ENCODE measurements around the gene TFCP2. TPM values are rescaled to one million over a fixed set of nuclear protein-coding genes. Genes with fewer than 3 reads are reported as not detected.

TFCP2 gene
- total RNA-seq, 4 donors from 2014 or later, result 13.5 to 20.5 (median 15.4) TPM

DNA sequence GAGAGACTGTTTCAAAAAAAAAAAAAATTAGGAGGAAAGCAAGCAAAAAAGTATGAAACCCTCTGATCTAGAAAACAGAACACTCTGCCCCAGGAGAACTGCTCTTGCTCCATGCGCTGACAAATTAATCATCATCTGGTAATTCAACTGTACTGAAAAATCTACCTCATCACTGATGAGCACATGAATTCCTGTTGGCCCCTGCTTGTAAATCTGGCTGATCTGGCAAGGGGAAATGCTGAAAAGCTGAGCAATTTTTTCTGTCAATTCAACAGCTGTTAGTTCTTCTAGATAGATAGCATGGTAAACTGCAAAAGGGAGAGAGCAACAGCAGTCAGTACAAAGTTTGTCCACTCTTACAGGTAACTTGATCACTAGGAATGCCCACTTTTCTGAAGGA, 74.3 kb downstream of the TFCP2 start:
- Histone ChIP-seq H3K9me3 (no peaks in the 10 kb centered on the region), H3K36me3 (peaks cover 0 to 55% (median 26%) of the 10 kb centered on the region in 4 donors), H3K27me3 (no peaks in the 10 kb centered on the region), H3K27ac (no peak overlapping the region), H3K4me1 (no peaks in the 10 kb centered on the region), H3K4me3 (no peak overlapping the region)
- intact Hi-C loops (cut with DNase I; ENCODE audit: low total_unique reads) (no loop called here), in situ Hi-C loops (cut with MboI; ENCODE audit: low pct_ligation_motif_present in 1 of 4, low pct_unique_long_range_greater_than_20kb in 1 of 4, low sequenced_read_pairs in 3 of 4) (no loop called here)
- TF ChIP-seq POLR2A (IDR thresholded peaks at IDR 0.05) (no peak), EP300 (IDR thresholded peaks at IDR 0.05; ENCODE audit: low read depth) (no peak), POLR2AphosphoS5 (IDR thresholded peaks at IDR 0.05) (no peak)
- TF ChIP-seq, protein P1, sequence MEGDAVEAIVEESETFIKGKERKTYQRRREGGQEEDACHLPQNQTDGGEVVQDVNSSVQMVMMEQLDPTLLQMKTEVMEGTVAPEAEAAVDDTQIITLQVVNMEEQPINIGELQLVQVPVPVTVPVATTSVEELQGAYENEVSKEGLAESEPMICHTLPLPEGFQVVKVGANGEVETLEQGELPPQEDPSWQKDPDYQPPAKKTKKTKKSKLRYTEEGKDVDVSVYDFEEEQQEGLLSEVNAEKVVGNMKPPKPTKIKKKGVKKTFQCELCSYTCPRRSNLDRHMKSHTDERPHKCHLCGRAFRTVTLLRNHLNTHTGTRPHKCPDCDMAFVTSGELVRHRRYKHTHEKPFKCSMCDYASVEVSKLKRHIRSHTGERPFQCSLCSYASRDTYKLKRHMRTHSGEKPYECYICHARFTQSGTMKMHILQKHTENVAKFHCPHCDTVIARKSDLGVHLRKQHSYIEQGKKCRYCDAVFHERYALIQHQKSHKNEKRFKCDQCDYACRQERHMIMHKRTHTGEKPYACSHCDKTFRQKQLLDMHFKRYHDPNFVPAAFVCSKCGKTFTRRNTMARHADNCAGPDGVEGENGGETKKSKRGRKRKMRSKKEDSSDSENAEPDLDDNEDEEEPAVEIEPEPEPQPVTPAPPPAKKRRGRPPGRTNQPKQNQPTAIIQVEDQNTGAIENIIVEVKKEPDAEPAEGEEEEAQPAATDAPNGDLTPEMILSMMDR (IDR thresholded peaks at IDR 0.05), result no peak
- 94 to 100% methylated on average over 1 of the region's 1 CpG for WGBS, 2 donors (ENCODE audit: low coverage in 1 of 2)
- DNase-seq, result no peak

DNA sequence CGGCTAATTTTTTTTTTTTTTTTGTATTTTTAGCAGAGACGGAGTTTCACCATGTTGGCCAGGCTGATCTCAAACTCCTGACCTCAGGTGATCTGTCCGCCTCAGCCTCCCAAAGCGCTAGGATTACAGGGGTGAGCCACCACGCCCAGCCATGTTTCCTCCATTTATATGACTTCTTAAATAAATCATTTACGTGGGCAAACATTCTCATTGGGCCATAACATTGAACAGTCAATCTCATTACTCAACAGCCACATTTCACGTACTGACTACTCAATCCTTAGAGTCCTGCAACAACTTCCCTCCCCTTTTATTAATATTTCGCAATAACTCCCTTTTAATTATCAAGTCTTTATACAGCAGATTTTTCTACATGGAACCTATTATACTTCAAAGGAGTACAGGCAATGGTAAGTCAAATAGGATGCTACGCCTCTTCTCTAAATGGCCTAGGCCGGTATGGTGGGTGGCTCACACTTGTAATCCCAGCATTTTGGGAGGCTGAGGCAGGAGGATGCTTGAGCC, 82.2 kb downstream of the TFCP2 start:
- intact Hi-C loops (cut with DNase I; ENCODE audit: low total_unique reads), result no loop called here
- DNase-seq, result peak; percentile 20
- H3K27me3 ChIP-seq, result no peaks in the 10 kb centered on the region
- H3K4me3 ChIP-seq, result no peak overlapping the region
- H3K36me3 ChIP-seq, result peaks cover 0 to 21% (median 0%) of the 10 kb centered on the region in 4 donors
- no peak overlapping the region for H3K27ac ChIP-seq
- in situ Hi-C loops (cut with MboI; ENCODE audit: low pct_ligation_motif_present in 1 of 4, low pct_unique_long_range_greater_than_20kb in 1 of 4, low sequenced_read_pairs in 3 of 4), result no loop called here
- H3K4me1 ChIP-seq, result peaks cover 0 to 4% (median 0%) of the 10 kb centered on the region in 4 donors
- no peaks in the 10 kb centered on the region for H3K9me3 ChIP-seq
- 78% methylated on average over 7 to 10 of the region's 10 CpGs for WGBS, 2 donors (ENCODE audit: low coverage in 1 of 2)
- no peak for TF ChIP-seq POLR2AphosphoS5 (IDR thresholded peaks at IDR 0.05)
- TF ChIP-seq, protein P1 (IDR thresholded peaks at IDR 0.05), result no peak
- TF ChIP-seq EP300 (IDR thresholded peaks at IDR 0.05; ENCODE audit: low read depth), result no peak
- TF ChIP-seq POLR2A (IDR thresholded peaks at IDR 0.05), result no peak

DNA sequence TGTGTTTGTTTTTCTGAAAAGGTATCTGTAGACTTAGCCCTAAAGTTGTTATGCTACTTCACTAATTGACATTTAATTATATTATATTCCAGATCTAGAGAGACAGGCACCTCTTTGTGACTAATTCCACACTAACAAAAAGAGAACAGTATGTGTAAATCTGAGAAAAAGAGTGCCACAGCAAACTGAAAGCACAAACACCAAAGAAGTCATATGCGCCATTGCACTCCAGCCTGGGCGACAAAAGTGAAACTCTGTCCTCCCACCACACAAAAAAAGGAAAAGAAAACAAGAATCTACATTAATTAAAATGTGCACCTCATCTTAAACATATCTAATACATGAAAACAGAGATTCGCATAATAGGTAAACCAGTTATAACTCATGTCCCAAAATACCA, 85.1 kb downstream of the TFCP2 start:
- H3K4me1 ChIP-seq, result peaks cover 0 to 4% (median 4%) of the 10 kb centered on the region in 4 donors
- peaks cover 0 to under 1% (median 0%) of the 10 kb centered on the region in 4 donors for H3K36me3 ChIP-seq
- no peaks in the 10 kb centered on the region for H3K9me3 ChIP-seq
- intact Hi-C loops (cut with DNase I; ENCODE audit: low total_unique reads), result no loop called here
- no peak for DNase-seq
- TF ChIP-seq POLR2A (IDR thresholded peaks at IDR 0.05) (no peak), POLR2AphosphoS5 (IDR thresholded peaks at IDR 0.05) (no peak), EP300 (IDR thresholded peaks at IDR 0.05; ENCODE audit: low read depth) (no peak)
- TF ChIP-seq, protein P1 (IDR thresholded peaks at IDR 0.05), result no peak
- in situ Hi-C loops (cut with MboI; ENCODE audit: low pct_ligation_motif_present in 1 of 4, low pct_unique_long_range_greater_than_20kb in 1 of 4, low sequenced_read_pairs in 3 of 4), result no loop called here
- no peaks in the 10 kb centered on the region for H3K27me3 ChIP-seq
- WGBS, 2 donors (ENCODE audit: low coverage in 1 of 2), result 74 to 89% methylated on average over 3 of the region's 3 CpGs
- no peak overlapping the region for H3K4me3 ChIP-seq
- H3K27ac ChIP-seq, result no peak overlapping the region

DNA sequence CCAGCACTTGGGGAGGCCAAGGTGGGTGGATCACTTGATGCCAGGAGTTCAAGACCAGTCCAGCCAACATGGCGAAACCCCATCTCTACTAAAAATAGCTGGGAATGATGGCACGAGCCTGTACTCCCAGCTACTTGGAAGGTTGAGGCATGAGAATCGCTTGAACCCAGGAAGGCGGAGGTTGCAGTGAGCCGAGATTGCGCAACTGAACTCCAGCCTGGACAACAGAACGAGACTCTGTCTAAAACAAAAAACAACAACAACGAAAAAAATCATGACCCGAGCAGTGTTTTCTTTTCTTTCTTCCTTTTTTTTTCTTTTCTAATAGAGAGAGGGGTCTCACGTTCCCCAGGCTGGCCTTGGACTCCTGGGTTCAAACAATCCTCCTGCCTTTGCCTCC, 86.0 kb downstream of the TFCP2 start:
- in situ Hi-C loops (cut with MboI; ENCODE audit: low pct_ligation_motif_present in 1 of 4, low pct_unique_long_range_greater_than_20kb in 1 of 4, low sequenced_read_pairs in 3 of 4) (no loop called here), intact Hi-C loops (cut with DNase I; ENCODE audit: low total_unique reads) (no loop called here)
- Histone ChIP-seq H3K9me3 (no peaks in the 10 kb centered on the region), H3K27me3 (no peaks in the 10 kb centered on the region), H3K36me3 (no peaks in the 10 kb centered on the region), H3K4me1 (peaks cover 5 to 13% (median 10%) of the 10 kb centered on the region in 4 donors), H3K4me3 (no peak overlapping the region), H3K27ac (no peak overlapping the region)
- TF ChIP-seq POLR2AphosphoS5 (IDR thresholded peaks at IDR 0.05) (no peak), EP300 (IDR thresholded peaks at IDR 0.05; ENCODE audit: low read depth) (no peak), POLR2A (IDR thresholded peaks at IDR 0.05) (no peak)
- TF ChIP-seq, protein P1 (IDR thresholded peaks at IDR 0.05), result no peak
- no peak for DNase-seq
- 88 to 94% methylated on average over 9 to 10 of the region's 10 CpGs for WGBS, 2 donors (ENCODE audit: low coverage in 1 of 2)

All from transverse colon (tissue), 4 donors.